HepG2 (cell line): ENCODE results near the gene SINHCAF. TPM values are rescaled to one million over a fixed set of nuclear protein-coding genes. Genes with fewer than 3 reads are reported as not detected.

Experiments used
- ATAC-seq: fragments of 200-7000 bp; cut with Tn5 transposase; 3 replicates; pipeline ENCODE4 v1.9.1; 2020; ENCODE audit warnings: mild to moderate bottlenecking, moderate library complexity
- BruUV-seq: library from RNA; stranded (reverse); fragments of 400-500 nt; replicated peaks from 2 replicates; lab custom pipeline; 2021; lab: Mats Ljungman, UMichigan
- CTCF ChIA-PET: fragments of 300-600 bp; formaldehyde crosslinking; extraction: SDS; loops from one replicate; lab custom pipeline; 2021; ENCODE audit warnings: low total read pairs, inconsistent platforms, low intra/inter-chr PET ratio; lab: Yijun Ruan, JAX
- POLR2A ChIA-PET: fragments of 350-600 bp; sonication (Branson Sonifier 250); formaldehyde crosslinking; loops from one replicate; lab custom pipeline; 2020; ENCODE audit warnings: antibody characterized with exemption, inconsistent platforms; lab: Yijun Ruan, JAX
- DNase-seq: peaks from one replicate; pipeline ENCODE4 v3.0.0-alpha.2; 2015; ENCODE audit warnings: low spot score
- FAIRE-seq: peaks from 3 replicates; lab custom pipeline; 2011; peaks lifted over from hg19 to GRCh38; lab: Jason Lieb, UNC
- H2AFZ ChIP-seq: one replicate; pipeline ENCODE4 v1.6.1; 2011; ENCODE audit warnings: low read length, inconsistent platforms
- H3K27ac ChIP-seq: fragments of 300-600 bp; 3 replicates; pipeline ENCODE4 v1.8.0; 2011; ENCODE audit warnings: mixed run types, mild to moderate bottlenecking, mixed read lengths, low read length, inconsistent platforms; ENCODE audit not compliant: insufficient read depth; ENCODE audit errors: extremely low read length
- H3K27me3 ChIP-seq, 2 experiments: fragments of 200-600 bp in 1 of 2; 2 replicates in 1 of 2; 3 replicates in 1 of 2; pipeline versions ENCODE4 v1.6.0 to v1.8.0; 2011; ENCODE audit warnings: low read length in 2 of 2, mild to moderate bottlenecking in 2 of 2, moderate library complexity in 2 of 2, inconsistent platforms in 1 of 2; ENCODE audit not compliant: insufficient read depth in 2 of 2, control insufficient read depth in 1 of 2
- H3K36me3 ChIP-seq, 2 experiments: fragments of 200-600 bp in 1 of 2; replicated peaks in 1 of 2; 2 replicates in 1 of 2; 3 replicates in 1 of 2; pipeline versions ENCODE4 v1.5.1 to v1.8.0; 2011; ENCODE audit warnings: low read length in 2 of 2, inconsistent platforms in 1 of 2; ENCODE audit not compliant: insufficient read depth in 2 of 2, control insufficient read depth in 1 of 2
- H3K4me1 ChIP-seq: 2 replicates; pipeline ENCODE4 v1.5.1; 2012; ENCODE audit warnings: low read length, inconsistent platforms; ENCODE audit not compliant: insufficient read depth
- H3K4me2 ChIP-seq: 2 replicates; pipeline ENCODE4 v1.6.0; 2011; ENCODE audit warnings: low read depth, low read length, inconsistent platforms
- H3K4me3 ChIP-seq, 3 experiments: fragments of 200-600 bp in 1 of 3; sonication (generic), shearing (Covaris generic) in 1 of 3; replicated peaks in 1 of 3; 2 replicates each; pipeline ENCODE4 v1.5.1; 2011 to 2016; ENCODE audit warnings: low read length in 3 of 3, inconsistent platforms in 2 of 3, low read depth in 2 of 3, mild to moderate bottlenecking in 2 of 3, control low read depth in 1 of 3, mixed read lengths in 1 of 3; ENCODE audit not compliant: insufficient read depth in 1 of 3
- H3K79me2 ChIP-seq: one replicate; pipeline ENCODE4 v1.6.1; 2011; ENCODE audit warnings: low read length, inconsistent platforms; ENCODE audit not compliant: insufficient read depth
- H3K9ac ChIP-seq: 2 replicates; pipeline ENCODE4 v1.6.0; 2011; ENCODE audit warnings: mild to moderate bottlenecking, low read depth, low read length, inconsistent platforms; ENCODE audit not compliant: insufficient read depth
- H3K9me3 ChIP-seq: 2 replicates; pipeline ENCODE4 v1.5.1; 2012; ENCODE audit warnings: mild to moderate bottlenecking, low read length
- H4K20me1 ChIP-seq: 2 replicates; pipeline ENCODE4 v1.6.0; 2011; ENCODE audit warnings: inconsistent platforms, mild to moderate bottlenecking, low read length, moderate library complexity; ENCODE audit not compliant: insufficient read depth
- ATF7-NPFF ChIP-seq: sonication (generic); formaldehyde crosslinking; IDR thresholded peaks from 2 replicates; pipeline ENCODE4 v1.8.1; 2023; ENCODE audit warnings: mild to moderate bottlenecking, low read depth, missing genetic modification reagents, moderate library complexity
- ELF3 ChIP-seq: IDR thresholded peaks from 2 replicates; pipeline ENCODE4 v1.6.1; 2016; ENCODE audit warnings: missing genetic modification reagents, missing compliant biosample characterization
- MAFG ChIP-seq: sonication (generic); formaldehyde crosslinking; IDR thresholded peaks from 2 replicates; pipeline ENCODE4 v1.5.1; 2020; ENCODE audit warnings: mild to moderate bottlenecking, missing genetic modification reagents
- MIXL1 ChIP-seq: IDR thresholded peaks from 2 replicates; pipeline ENCODE4 v1.6.1; 2016
- RBFOX2 ChIP-seq: fragments of 200-400 bp; formaldehyde crosslinking; IDR thresholded peaks from 2 replicates; pipeline ENCODE4 v1.6.1; 2017; ENCODE audit warnings: low read depth, mild to moderate bottlenecking, low read length
- WIZ ChIP-seq: sonication (generic); formaldehyde crosslinking; IDR thresholded peaks from 2 replicates; pipeline ENCODE4 v1.5.1; 2020; ENCODE audit warnings: mild to moderate bottlenecking, missing genetic modification reagents
- ZBTB3 ChIP-seq: sonication (generic); formaldehyde crosslinking; IDR thresholded peaks from 2 replicates; pipeline ENCODE4 v1.4.0; 2020; ENCODE audit warnings: low read depth, mild to moderate bottlenecking, moderate library complexity, missing genetic modification reagents, borderline replicate concordance
- ZNF329 ChIP-seq: sonication (generic); formaldehyde crosslinking; IDR thresholded peaks from 2 replicates; pipeline ENCODE4 v1.9.0; 2021; ENCODE audit warnings: low read depth, mild to moderate bottlenecking, missing genetic modification reagents
- WGBS: methylation state at CpG from one replicate; pipeline ENCODE4 v1.1.6; 2017; ENCODE audit warnings: low lambda C conversion rate; 5-methylcytosine and 5-hydroxymethylcytosine counted together
- in situ Hi-C: cut with HindIII; loops from 2 replicates; pipeline ENCODE4 v1.10.0; 2017; ENCODE audit warnings: low pct_unique_long_range_greater_than_20kb; ENCODE audit not compliant: extremely low pct_ligation_motif_present
- intact Hi-C: fragments of 100-400 bp; cut with micrococcal nuclease; formaldehyde crosslinking; loops from one replicate; pipeline ENCODE4 v1.10.0; 2022; ENCODE audit not compliant: unreplicated experiment
- polyA plus RNA-seq, 8 experiments: library from polyadenylated mRNA; depleted of rRNA in 3 of 8; stranded (reverse) in 7 of 8; unstranded in 1 of 8; fragments of >200 nt; fragmentation: Illumina TruSeq in 4 of 8; extraction: Trizol in 4 of 8; gene quantifications; 2 replicates each; pipeline versions ENCODE4 v1.2.1 to v1.2.3, GENCODE V29; 2011 to 2016; ENCODE audit warnings: low read depth in 4 of 8, missing spikeins in 1 of 8, mixed read lengths in 1 of 8; ENCODE audit not compliant: insufficient read depth in 1 of 8
- total RNA-seq, 5 experiments: library from RNA; depleted of rRNA; stranded (reverse); fragments of >200 nt; fragmentation: Illumina TruSeq; extraction: Trizol; gene quantifications; 2 replicates each; pipeline ENCODE4 v1.2.3, GENCODE V29; 2016; ENCODE audit warnings: low read depth in 1 of 5
- TF ChIP-seq, protein P1 (sequence below): sonication (generic); formaldehyde crosslinking; IDR thresholded peaks from 2 replicates; pipeline ENCODE4 v1.4.0; 2020; ENCODE audit warnings: missing genetic modification reagents, borderline replicate concordance
- TF ChIP-seq, protein P2 (sequence below): sonication (generic); formaldehyde crosslinking; IDR thresholded peaks from 2 replicates; pipeline ENCODE4 v1.5.0; 2020; ENCODE audit warnings: mild to moderate bottlenecking, missing genetic modification reagents, borderline replicate concordance

SINHCAF gene
- total and polyA plus RNA-seq, 2 of the 13 experiments (the other 11 are each of a cell fraction or from before 2014, with no cell fraction given): 54.6 to 97.8 TPM

DNA sequence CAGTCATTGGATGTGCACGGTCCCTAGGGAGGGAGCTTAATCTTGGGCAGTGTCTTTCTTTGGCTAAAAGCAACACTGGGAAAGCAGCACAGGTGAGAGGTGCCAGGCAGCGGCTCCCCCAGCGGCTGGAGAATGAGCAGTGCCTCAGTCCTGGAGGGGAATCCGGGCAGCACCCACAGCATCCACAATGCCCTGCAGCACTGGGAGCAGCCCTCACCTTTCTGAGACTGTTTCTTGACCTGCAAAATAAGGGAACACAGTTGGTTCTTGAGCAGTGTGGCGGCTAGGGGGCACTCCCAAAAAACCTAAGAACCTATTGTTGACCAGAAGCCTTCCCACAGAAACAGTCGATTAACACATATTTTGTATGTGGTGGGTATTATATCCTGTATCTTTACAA, 75.8 kb downstream of the SINHCAF start:
- H3K4me1 ChIP-seq: peaks cover 13% of the 10 kb centered on the region
- ChIA-PET CTCF (no interaction called here), POLR2A (no interaction called here)
- DNase-seq (no peak), FAIRE-seq (no peak), ATAC-seq (no peak)
- H3K9me3 ChIP-seq: no peaks in the 10 kb centered on the region
- H3K4me3 ChIP-seq: no peak overlapping the region
- no TSS peak for BruUV-seq
- no peaks in the 10 kb centered on the region; a peak in 1 of 5 replicates for H3K27me3 ChIP-seq
- H3K9ac ChIP-seq: no peak overlapping the region
- WGBS: 22% methylated on average over 4 of the region's 6 CpGs
- in situ Hi-C loops (loop anchor here (10.0 kb wide), 1 partner anchor 385 kb away; no protein-coding TSS in a partner anchor), intact Hi-C loops (loop anchor here (10.0 kb wide), 1 partner anchor 385 kb away; no protein-coding TSS in a partner anchor)
- H3K4me2 ChIP-seq: no peak overlapping the region
- no peak overlapping the region for H2AFZ ChIP-seq
- TF ChIP-seq RBFOX2 (no peak), ATF7-NPFF (CRISPR knock-in tag) (no peak), MAFG (CRISPR knock-in tag) (no peak), ZNF329 (no peak), ZBTB3 (no peak), MIXL1 (no peak), ELF3 (CRISPR knock-in tag) (no peak), WIZ (CRISPR knock-in tag) (no peak)
- TF ChIP-seq, protein P1, sequence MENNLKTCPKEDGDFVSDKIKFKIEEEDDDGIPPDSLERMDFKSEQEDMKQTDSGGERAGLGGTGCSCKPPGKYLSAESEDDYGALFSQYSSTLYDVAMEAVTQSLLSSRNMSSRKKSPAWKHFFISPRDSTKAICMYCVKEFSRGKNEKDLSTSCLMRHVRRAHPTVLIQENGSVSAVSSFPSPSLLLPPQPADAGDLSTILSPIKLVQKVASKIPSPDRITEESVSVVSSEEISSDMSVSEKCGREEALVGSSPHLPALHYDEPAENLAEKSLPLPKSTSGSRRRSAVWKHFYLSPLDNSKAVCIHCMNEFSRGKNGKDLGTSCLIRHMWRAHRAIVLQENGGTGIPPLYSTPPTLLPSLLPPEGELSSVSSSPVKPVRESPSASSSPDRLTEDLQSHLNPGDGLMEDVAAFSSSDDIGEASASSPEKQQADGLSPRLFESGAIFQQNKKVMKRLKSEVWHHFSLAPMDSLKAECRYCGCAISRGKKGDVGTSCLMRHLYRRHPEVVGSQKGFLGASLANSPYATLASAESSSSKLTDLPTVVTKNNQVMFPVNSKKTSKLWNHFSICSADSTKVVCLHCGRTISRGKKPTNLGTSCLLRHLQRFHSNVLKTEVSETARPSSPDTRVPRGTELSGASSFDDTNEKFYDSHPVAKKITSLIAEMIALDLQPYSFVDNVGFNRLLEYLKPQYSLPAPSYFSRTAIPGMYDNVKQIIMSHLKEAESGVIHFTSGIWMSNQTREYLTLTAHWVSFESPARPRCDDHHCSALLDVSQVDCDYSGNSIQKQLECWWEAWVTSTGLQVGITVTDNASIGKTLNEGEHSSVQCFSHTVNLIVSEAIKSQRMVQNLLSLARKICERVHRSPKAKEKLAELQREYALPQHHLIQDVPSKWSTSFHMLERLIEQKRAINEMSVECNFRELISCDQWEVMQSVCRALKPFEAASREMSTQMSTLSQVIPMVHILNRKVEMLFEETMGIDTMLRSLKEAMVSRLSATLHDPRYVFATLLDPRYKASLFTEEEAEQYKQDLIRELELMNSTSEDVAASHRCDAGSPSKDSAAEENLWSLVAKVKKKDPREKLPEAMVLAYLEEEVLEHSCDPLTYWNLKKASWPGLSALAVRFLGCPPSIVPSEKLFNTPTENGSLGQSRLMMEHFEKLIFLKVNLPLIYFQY (CRISPR knock-in tag): no peak
- TF ChIP-seq, protein P2, sequence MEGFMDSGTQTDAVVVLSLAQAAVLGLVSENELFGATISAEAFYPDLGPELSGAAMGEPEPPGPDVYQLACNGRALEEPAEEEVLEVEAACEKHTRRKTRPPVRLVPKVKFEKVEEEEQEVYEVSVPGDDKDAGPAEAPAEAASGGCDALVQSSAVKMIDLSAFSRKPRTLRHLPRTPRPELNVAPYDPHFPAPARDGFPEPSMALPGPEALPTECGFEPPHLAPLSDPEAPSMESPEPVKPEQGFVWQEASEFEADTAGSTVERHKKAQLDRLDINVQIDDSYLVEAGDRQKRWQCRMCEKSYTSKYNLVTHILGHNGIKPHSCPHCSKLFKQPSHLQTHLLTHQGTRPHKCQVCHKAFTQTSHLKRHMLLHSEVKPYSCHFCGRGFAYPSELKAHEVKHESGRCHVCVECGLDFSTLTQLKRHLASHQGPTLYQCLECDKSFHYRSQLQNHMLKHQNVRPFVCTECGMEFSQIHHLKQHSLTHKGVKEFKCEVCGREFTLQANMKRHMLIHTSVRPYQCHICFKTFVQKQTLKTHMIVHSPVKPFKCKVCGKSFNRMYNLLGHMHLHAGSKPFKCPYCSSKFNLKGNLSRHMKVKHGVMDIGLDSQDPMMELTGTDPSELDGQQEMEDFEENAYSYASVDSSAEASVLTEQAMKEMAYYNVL (CRISPR knock-in tag): no peak
- no peak overlapping the region for H3K27ac ChIP-seq
- H4K20me1 ChIP-seq: no peaks in the 10 kb centered on the region
- H3K79me2 ChIP-seq: no peaks in the 10 kb centered on the region
- H3K36me3 ChIP-seq: no peaks in the 10 kb centered on the region
